GM19467 (cell line): Measurements from ENCODE around the gene PITPNM1.
A peak's percentile ranks its signal among the peaks of the same experiment; 100 is the strongest.
"Not testable (repeated sequence)": the region's sequence is repeated elsewhere in the genome, so short reads cannot be mapped to it uniquely, and the experiment has no call there.

Experiments
- ATAC-seq: cut with Tn5 transposase; IDR thresholded peaks from one replicate; pipeline ENCODE4 v1.9.1; 2021; ENCODE audit warnings: mild to moderate bottlenecking, moderate library complexity; ENCODE audit not compliant: unreplicated experiment

The PITPNM1 gene

GRCh38 chr11:67468456-67468758, 36.8 kb downstream of the PITPNM1 start:
- no peak for ATAC-seq

- no peak for ATAC-seq
These were observed 37.1 kb downstream of the PITPNM1 start for GRCh38 chr11:67468056-67468455.

DNA sequence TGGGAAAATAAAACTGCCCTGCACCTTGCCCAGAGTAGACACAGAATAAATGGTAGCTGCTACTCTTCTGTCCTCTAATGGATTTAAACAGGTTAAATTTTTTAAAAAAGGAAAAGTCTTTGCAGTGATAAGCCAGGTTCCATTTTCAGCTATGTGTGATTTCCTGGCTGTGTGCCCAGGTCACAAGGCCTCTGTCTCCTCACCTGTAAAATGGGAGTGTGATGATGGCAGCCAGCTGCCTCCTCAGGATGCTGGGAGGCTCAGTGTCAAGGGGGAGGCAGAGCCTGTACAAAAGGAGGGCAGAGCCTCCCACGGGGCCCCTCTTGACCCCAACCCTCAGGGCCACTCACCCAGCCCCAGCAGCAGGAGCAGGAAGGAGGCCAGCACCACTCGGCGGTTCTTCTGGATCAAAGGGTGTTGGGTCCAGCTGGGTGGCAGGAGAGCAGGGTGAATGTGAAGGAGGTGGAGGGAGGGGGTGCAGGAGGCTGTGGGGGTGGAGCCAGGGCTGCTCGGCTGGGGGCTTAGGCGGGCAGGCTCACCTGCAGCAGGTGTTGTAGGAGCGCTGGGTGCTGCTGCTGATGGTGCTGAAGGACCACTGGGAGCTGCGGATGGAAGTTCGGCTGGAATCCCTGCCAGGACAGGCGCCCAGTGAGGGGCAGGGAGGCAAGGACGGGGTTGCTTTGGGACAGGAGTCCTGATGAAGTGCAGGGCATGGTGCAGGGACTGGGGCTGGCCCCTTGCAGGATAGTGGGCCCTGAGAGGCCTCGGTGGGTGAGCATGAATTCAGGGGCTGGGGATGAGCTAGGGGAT, 38.0 kb downstream of the PITPNM1 start:
- ATAC-seq, result no peak

DNA sequence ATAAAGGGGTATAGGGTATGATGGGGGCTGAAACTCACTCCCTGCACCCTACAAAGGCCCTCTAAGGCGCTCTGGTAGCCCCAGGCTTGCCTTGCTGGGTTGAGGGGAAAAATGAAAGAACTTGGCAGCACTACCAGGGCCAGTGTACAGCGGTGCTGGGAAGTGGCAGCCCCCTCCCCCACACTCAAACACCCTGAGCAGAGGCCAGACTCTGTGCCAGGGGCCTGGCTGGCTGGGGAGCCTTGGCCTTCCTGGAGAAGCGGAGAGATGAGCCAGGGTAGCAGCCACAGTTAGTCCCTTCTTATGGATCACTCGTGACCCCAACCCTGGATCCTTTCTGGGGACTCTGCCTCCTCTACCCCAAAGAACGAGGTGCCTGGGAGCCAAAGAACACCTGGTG, 38.8 kb downstream of the PITPNM1 start:
- no peak for ATAC-seq

DNA sequence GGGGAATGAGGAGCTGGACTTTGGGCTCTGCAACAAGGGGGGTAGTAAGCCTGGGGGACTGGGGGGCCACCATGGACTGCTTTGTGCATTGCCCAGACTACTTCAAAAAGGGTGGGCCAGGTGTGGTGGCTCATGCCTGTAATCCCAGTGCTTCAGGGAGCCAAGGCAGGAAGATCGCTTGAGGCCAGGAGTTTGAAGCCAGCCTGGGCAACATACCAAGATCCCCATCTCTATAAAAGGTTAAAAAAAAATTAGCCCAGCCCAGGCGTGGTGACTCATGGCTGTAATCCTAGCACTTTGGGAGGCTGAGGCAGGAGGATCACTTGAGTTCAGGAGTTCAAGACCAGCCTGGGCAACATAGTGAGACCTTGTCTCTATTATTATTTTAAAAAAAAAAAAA, 39.6 kb downstream of the PITPNM1 start:
- not testable (repeated sequence) for ATAC-seq

GRCh38 chr11:67465189-67465510, 40.0 kb downstream of the PITPNM1 start:
- ATAC-seq, result no peak

DNA sequence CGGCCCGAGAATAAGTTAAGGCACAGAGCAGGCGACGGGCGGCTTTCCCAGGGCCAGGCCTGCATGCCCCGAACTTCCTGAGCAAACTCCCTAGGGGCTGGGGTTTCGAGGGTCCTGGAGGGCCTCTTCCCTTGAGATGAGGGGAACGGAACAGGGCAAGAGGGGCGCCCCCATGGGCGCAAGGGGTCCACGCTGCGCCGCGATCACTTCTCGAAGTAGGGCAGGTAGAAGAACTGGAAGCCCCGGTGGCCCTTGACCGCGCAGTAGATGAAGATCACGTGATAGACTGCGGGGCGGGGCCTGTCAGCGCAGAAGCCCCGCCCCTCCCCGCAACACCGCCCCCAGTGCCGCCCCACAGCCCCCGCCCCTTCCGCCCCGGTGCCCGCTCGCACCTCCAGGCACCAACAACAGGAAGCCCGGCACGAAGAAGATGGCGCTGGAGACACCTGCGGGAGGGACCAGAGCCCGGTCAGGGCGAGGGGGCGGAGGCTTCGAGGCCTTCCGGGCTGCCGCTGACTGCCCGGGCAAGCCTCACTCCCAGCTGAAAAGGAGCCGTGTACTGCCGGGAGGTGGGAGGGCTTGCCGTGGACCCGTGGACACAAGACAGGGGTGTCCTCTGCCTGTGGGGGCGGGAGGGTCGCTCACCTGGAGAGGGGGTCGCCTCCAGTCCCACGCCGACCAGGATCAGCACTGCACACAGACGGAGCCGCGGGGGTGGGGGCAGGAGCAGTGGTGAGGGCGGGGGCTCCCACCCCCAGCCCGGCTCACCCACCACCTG, 40.6 kb downstream of the PITPNM1 start:
- peak; percentile 44 for ATAC-seq

- no peak for ATAC-seq
These were observed 41.3 kb downstream of the PITPNM1 start for GRCh38 chr11:67463680-67464410.

GRCh38 chr11:67463186-67463585, 42.0 kb downstream of the PITPNM1 start:
- ATAC-seq, result no peak

GRCh38 chr11:67458266-67458665, 46.9 kb downstream of the PITPNM1 start:
- ATAC-seq, result no peak

- no peak for ATAC-seq
These were observed 47.7 kb downstream of the PITPNM1 start for GRCh38 chr11:67457453-67457852.

DNA sequence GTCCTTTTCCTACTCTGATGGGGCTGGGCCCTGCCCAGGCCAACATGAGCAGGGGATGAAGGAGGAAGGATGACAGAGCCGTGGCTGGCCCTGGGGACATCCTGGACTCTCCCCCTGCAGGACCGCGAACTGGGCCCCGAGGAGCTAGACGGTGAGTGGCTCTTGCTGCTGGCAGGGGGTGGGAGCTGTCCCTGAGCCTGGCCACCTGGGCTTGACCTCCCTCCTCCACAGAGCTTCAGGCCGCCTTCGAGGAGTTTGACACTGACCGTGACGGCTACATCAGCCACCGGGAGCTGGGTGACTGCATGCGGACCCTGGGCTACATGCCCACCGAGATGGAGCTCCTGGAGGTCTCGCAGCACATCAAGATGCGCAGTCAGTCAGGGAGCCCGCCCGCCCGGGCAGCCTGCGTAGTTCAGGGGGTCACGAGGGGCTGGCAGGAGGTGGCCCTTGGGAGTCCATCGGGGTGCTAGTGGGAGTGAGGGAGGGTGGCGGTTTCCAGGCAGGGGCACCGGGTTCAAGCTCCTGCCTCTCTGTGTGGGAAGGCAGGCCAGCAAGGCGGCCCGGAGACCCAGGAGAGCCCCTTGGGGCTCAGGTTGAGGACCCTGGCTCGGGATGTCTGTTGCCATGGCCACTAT, 49.0 kb downstream of the PITPNM1 start:
- ATAC-seq, result no peak

DNA sequence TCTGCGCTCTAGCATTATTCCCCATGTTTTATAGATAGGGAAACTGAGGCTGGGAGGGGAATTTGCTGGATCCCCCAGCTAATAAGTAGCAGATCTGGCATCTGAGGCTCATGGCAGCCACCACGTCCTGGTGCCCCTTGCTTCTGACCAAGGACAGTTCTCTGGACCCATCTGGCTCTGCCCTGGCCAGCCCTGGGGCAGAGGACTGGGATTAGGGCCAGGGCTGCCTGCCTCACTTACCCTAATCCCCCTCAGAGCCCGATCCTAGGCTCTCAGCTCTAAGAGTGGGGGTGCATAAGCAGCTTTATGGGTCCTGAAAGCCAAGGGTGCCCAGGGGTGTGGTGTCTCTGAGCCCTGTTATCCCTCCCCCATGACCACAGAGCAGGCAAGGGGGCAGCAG, 50.1 kb downstream of the PITPNM1 start, which contains the start of gene CABP4:
Gene CABP4 (plus strand): TSS at position 301 of the 400 bp plus-strand sequence. CDS start 70 bp downstream, at position 371.
- no peak for ATAC-seq

- ATAC-seq, result no peak
These were observed 51.1 kb downstream of the PITPNM1 start for GRCh38 chr11:67453816-67454732.

DNA sequence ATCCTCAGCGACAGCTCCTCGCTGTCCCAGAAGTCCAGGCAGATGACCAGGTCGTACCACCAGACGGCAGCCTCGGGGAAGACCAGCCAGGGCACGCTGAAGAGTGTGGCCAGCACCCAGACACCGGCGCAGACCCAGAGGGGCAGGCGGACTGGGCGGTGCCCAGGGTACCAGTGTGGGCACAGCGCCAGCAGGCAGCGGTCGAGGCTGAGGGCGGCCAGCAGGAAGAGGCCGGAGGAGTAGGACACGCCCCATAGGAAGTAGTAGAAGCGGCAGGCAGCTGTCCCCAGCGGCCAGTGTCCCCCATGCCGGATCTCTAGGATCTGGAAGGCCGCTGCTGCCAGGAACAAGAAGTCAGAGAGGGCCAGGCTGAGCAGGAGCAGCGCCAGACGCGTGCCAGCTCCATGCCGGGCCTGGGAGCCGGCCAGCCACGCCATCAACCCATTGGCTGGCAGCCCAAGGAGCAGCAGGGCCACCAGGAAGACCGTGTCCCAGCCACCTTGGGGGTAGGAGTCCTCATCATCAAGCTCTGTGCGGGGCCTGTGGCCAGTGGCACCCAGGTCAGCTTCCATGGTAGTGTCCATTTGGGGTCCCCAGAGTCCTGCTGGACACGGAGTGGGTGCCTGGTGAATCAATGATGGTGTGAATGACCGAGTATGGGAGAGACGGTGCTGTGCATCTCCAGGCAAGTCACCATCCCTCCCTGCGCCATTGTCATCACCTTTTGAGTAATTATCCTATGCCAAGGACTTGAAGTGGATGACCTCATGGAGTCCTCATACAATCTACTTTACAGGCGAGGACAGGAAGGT, 52.8 kb downstream of the PITPNM1 start, which contains the start of gene GPR152:
Gene GPR152 (minus strand): TSS at position 589 of the 812 bp plus-strand sequence. CDS start 5 bp downstream, at position 584.
- ATAC-seq, result no peak

DNA sequence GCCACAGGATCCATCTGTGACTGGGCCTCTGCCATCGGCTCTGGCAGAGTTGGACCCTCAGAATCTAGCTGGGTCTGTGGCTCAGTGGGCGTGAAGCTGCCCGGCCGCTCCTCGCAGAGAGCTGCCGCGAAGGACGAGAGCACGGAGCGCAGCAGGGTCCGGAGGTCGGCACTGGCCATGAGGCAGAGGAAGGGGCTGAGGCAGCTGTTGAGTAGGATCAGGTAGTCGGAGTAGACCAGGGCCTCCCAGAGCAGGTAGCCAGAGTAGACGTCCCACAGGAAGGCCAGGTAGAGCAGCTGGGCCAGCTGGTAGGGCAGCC, 53.5 kb downstream of the PITPNM1 start:
- ATAC-seq, result no peak

- ATAC-seq, result no peak
These were observed 54.1 kb downstream of the PITPNM1 start for GRCh38 chr11:67450796-67451657.

GRCh38 chr11:67449116-67449844, 55.9 kb downstream of the PITPNM1 start:
- ATAC-seq, result no peak
